GM23248 (cell line): ENCODE data around the gene MINK1.

ENCODE experiments used
- EZH2 ChIP-seq: fragments of 200-600 bp; sonication (generic); IDR thresholded peaks from 2 replicates; pipeline ENCODE4 v1.6.1; 2018; ENCODE audit warnings: antibody characterized with exemption, mild to moderate bottlenecking; ENCODE audit not compliant: insufficient read depth, poor library complexity, severe bottlenecking
- EZH2phosphoT487 ChIP-seq: fragments of 200-600 bp; sonication (generic); IDR thresholded peaks from 2 replicates; pipeline ENCODE4 v1.6.1; 2018; ENCODE audit warnings: antibody characterized with exemption, moderate library complexity, mild to moderate bottlenecking, low read depth; ENCODE audit not compliant: insufficient read depth

DNA sequence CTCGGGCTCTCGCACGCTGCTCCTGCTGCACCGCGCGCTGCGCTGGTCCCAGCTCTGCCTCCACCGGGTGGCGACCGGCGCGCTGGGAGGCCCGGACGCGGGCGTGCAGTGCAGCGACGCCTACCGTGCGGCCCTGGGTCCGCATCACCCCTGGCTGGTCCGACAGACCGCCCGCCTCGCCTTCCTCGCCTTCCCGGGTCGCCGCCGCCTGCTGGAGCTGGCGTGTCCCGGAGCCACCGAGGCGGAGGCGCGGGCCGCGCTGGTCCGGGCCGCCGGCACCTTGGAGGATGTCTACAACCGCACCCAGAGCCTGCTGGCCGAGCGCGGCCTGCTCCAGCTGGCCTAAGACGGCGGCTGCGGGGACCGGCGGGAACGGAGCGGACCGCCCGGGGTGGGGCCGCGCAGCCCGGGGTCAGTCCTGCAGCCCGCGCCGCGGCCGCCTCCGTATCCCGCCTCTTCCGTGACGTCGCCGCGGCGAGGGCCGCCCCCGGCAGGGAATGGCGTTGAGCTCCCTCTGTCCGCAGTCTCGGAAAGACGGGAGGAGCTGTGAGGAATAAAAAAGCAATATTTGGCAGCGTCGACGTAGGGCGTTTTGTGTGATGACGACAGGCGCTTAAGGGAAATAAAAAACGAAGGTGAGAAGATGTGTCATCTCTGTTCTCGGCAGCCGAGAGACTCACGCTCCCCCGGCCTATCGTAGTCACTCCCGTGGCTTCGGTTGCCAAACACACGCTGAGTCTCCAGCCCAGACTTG, 43.0 kb upstream of the MINK1 start:
- no peak for TF ChIP-seq EZH2
- TF ChIP-seq EZH2phosphoT487: no peak
